ENCODE data around the gene DOK3. TPM values are rescaled to one million over a fixed set of nuclear protein-coding genes. Genes with fewer than 3 reads are reported as not detected.
A peak's percentile ranks its signal among the peaks of the same experiment; 100 is the strongest.

DOK3 gene
- total and polyA plus RNA-seq, 10 of the 15 experiments (the other 5 are each of a cell fraction or from before 2014, with no cell fraction given), result 6.6 to 107 (median 52.1) TPM

- TF ChIP-seq REST (IDR thresholded peaks at IDR 0.05; ENCODE audit: low read depth, low read length) (no peak), MTA3 (IDR thresholded peaks at IDR 0.05; ENCODE audit: borderline replicate concordance, low read length) (no peak), TARDBP (IDR thresholded peaks at IDR 0.05; ENCODE audit: borderline replicate concordance) (no peak)
Observed at GRCh38 chr5:177482359-177482795, 27.2 kb downstream of the DOK3 start (continued).

DNA sequence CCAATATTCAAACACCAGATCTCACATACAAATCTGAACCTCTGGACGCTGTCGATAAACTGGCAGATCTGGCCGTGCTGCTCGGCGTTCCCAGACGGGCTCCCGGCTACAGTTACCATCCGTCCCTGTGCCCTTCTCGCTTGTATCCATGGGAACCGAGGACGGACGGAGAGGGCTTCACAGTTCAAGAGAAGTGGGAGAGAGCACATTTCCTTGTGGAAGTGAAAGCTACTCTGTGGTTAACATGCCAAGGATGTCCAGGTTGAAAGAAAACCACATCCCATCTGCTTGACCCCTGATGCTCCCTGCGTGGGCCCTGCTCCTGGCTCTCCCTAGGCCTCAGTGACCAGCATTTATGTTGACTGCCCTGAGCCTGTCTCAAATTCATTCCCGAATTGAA, 29.9 kb downstream of the DOK3 start:
- Histone ChIP-seq H3K9ac (ENCODE audit: control insufficient read depth, insufficient read depth, low read length) (no peak overlapping the region), H3K27me3 (replicated peaks in 1 of 2; ENCODE audit: control insufficient read depth in 2 of 2, insufficient read depth in 2 of 2, low read length in 1 of 2) (no peaks in the 10 kb centered on the region), H3K27ac (ENCODE audit: control insufficient read depth, insufficient read depth) (no peak overlapping the region), H3K4me3 (no peak overlapping the region), H3K79me2 (ENCODE audit: control insufficient read depth, insufficient read depth, low read length) (no peaks in the 10 kb centered on the region), H3K36me3 (ENCODE audit: control insufficient read depth in 2 of 2, insufficient read depth in 2 of 2, low read length in 1 of 2) (no peaks in the 10 kb centered on the region; a peak in 2 of 4 replicates), H3K4me1 (ENCODE audit: control insufficient read depth, insufficient read depth, low read length) (peaks cover 20% of the 10 kb centered on the region), H2AFZ (ENCODE audit: control insufficient read depth, low read depth, low read length) (no peak overlapping the region), H4K20me1 (ENCODE audit: control insufficient read depth, insufficient read depth) (no peaks in the 10 kb centered on the region), H3K4me2 (ENCODE audit: control insufficient read depth, insufficient read depth) (no peak overlapping the region; the same call in 1 of the 2 replicates), H3K9me3 (replicated peaks; ENCODE audit: control insufficient read depth, insufficient read depth, low read length) (no peaks in the 10 kb centered on the region)
- ChIA-PET SMC1A (ENCODE audit: uncharacterized antibody, unreplicated experiment) (interaction anchor here (1.1 to 1.2 kb wide), 2 partner anchors 21 to 31 kb away, joined by 3 to 4 read pairs; no protein-coding TSS in a partner anchor), CTCF (interaction anchor here (0.7 to 2.5 kb wide), 4 partner anchors 9 to 76 kb away, joined by 3 to 13 read pairs (median 4); no protein-coding TSS in a partner anchor), RAD21 (ENCODE audit: unreplicated experiment) (interaction anchor here (1.4 kb wide), 1 partner anchor 14 kb away, joined by 3 read pairs; no protein-coding TSS in a partner anchor), POLR2A (interaction anchor here (0.6 to 1.2 kb wide), 3 partner anchors 36 to 967 kb away, joined by 3 to 4 read pairs (median 4); no protein-coding TSS in a partner anchor)
- WGBS (ENCODE audit: insufficient coverage, insufficient replicate concordance, low lambda C conversion rate, missing lambda C conversion rate), result 83% methylated on average over 14 of the region's 14 CpGs
- no peak for TF ChIP-seq CREM (IDR thresholded peaks at IDR 0.05; ENCODE audit: low read depth)
- no peak for TF ChIP-seq CUX1 (IDR thresholded peaks at IDR 0.05; ENCODE audit: insufficient replicate concordance, low read depth, low read length)
- TF ChIP-seq IKZF1 (conservative IDR thresholded peaks at IDR 0.05), result peak; percentile 43; the same call in 1 of the 2 replicates
- peak; percentile 33; the same call in 1 of the 2 replicates for TF ChIP-seq SPI1 (IDR thresholded peaks at IDR 0.05; ENCODE audit: borderline replicate concordance, insufficient read depth, low read depth, low read length)
- peak; percentile 64 for TF ChIP-seq RUNX3 (IDR thresholded peaks at IDR 0.05; ENCODE audit: low read length)
- peak in 1 of 2 experiments; percentile 14; a peak in 1 of 4 replicates for TF ChIP-seq IKZF2 (IDR thresholded peaks at IDR 0.05)
- no peak for TF ChIP-seq POU2F2 (IDR thresholded peaks at IDR 0.05; ENCODE audit: borderline replicate concordance, low read depth, low read length)
- TF ChIP-seq CBX5 (IDR thresholded peaks at IDR 0.05; ENCODE audit: low read depth), result no peak
- no peak for TF ChIP-seq JUND (IDR thresholded peaks at IDR 0.05; ENCODE audit: low read depth, low read length)
- 0 out of 2 replicates have a peak, but pooled peaks have one; percentile 26 for TF ChIP-seq EED (IDR thresholded peaks at IDR 0.05; ENCODE audit: low read depth)
- FAIRE-seq (peak; percentile 54), DNase-seq (ENCODE audit: low read depth, low spot score) (no peak), ATAC-seq (no peak)
- BruUV-seq (replicated peaks), result no TSS peak
- in situ Hi-C loops (cut with MboI) (no loop called here), intact Hi-C loops (cut with micrococcal nuclease; ENCODE audit: unreplicated experiment) (no loop called here)

Data from GM12878 (cell line).